SK-N-SH treated with all-trans-retinoic acid at 6 μM for 48 hours (cell line): ENCODE measurements around the gene FAM171A1.
"Not testable (repeated sequence)": the region's sequence is repeated elsewhere in the genome, so short reads cannot be mapped to it uniquely, and the experiment has no call there.

Experiments used
- ATAC-seq: fragments of 200-7000 bp; cut with Tn5 transposase; 3 replicates; pipeline ENCODE4 v1.9.1; 2020; ENCODE audit warnings: mild to moderate bottlenecking, moderate library complexity
- ARNTL ChIP-seq: fragments of 450-650 bp; formaldehyde crosslinking; IDR thresholded peaks from 2 replicates; pipeline ENCODE4 v1.5.0; 2020; ENCODE audit warnings: low read depth, mild to moderate bottlenecking, moderate library complexity, borderline replicate concordance
- CSDC2 ChIP-seq: fragments of 250-450 bp; sonication (Bioruptor Pico); IDR thresholded peaks from 2 replicates; pipeline ENCODE4 v1.5.0; 2020; ENCODE audit warnings: mild to moderate bottlenecking, moderate library complexity
- ESRRG ChIP-seq: fragments of 250-450 bp; sonication (Bioruptor Pico); IDR thresholded peaks from 2 replicates; pipeline ENCODE4 v1.6.1; 2021; ENCODE audit warnings: mild to moderate bottlenecking
- GLIS3 ChIP-seq: fragments of 250-450 bp; sonication (Bioruptor Pico); IDR thresholded peaks from 2 replicates; pipeline ENCODE4 v1.5.0; 2020; ENCODE audit warnings: mild to moderate bottlenecking, moderate library complexity
- ISL1 ChIP-seq: fragments of 250-450 bp; sonication (Bioruptor Pico); IDR thresholded peaks from 2 replicates; pipeline ENCODE4 v2.1.2; 2022; ENCODE audit warnings: mild to moderate bottlenecking, moderate library complexity
- OSR1 ChIP-seq: fragments of 250-450 bp; sonication (Bioruptor Pico); IDR thresholded peaks from 2 replicates; pipeline ENCODE4 v1.8.0; 2022; ENCODE audit warnings: moderate library complexity, mild to moderate bottlenecking, inconsistent platforms
- PPARA ChIP-seq: fragments of 250-450 bp; sonication (Bioruptor Pico); IDR thresholded peaks from 2 replicates; pipeline ENCODE4 v1.5.0; 2020; ENCODE audit warnings: mild to moderate bottlenecking, borderline replicate concordance
- RARB ChIP-seq: fragments of 250-450 bp; sonication (Bioruptor Pico); IDR thresholded peaks from 2 replicates; pipeline ENCODE4 v1.8.0; 2021; ENCODE audit warnings: mild to moderate bottlenecking, moderate library complexity
- SNAI2 ChIP-seq: fragments of 250-450 bp; sonication (Bioruptor Pico); IDR thresholded peaks from 2 replicates; pipeline ENCODE4 v1.5.0; 2020; ENCODE audit warnings: mild to moderate bottlenecking, moderate library complexity
- TCF4 ChIP-seq: fragments of 250-450 bp; sonication (Bioruptor Pico); IDR thresholded peaks from 2 replicates; pipeline ENCODE4 v1.8.0; 2021; ENCODE audit warnings: mild to moderate bottlenecking, moderate library complexity, borderline replicate concordance
- ZC3H10 ChIP-seq: fragments of 250-450 bp; sonication (Bioruptor Pico); IDR thresholded peaks from 2 replicates; pipeline ENCODE4 v1.5.1; 2021; ENCODE audit warnings: mild to moderate bottlenecking, moderate library complexity
- ZFP3 ChIP-seq: fragments of 250-450 bp; sonication (Bioruptor Pico); IDR thresholded peaks from 2 replicates; pipeline ENCODE4 v1.5.0; 2020; ENCODE audit warnings: mild to moderate bottlenecking, moderate library complexity
- ZNF565 ChIP-seq: fragments of 450-650 bp; formaldehyde crosslinking; conservative IDR thresholded peaks from 2 replicates; pipeline ENCODE4 v1.5.0; 2020; ENCODE audit warnings: low read depth, mild to moderate bottlenecking, moderate library complexity
- ZNF70 ChIP-seq: fragments of 450-650 bp; formaldehyde crosslinking; IDR thresholded peaks from 2 replicates; pipeline ENCODE4 v1.5.0; 2020; ENCODE audit warnings: mild to moderate bottlenecking, moderate library complexity
- ZNF8 ChIP-seq: fragments of 450-650 bp; formaldehyde crosslinking; IDR thresholded peaks from 2 replicates; pipeline ENCODE4 v1.5.0; 2020; ENCODE audit warnings: mild to moderate bottlenecking, moderate library complexity
- TF ChIP-seq, protein P1 (sequence below): fragments of 250-450 bp; sonication (Bioruptor Pico); IDR thresholded peaks from 2 replicates; pipeline ENCODE4 v1.5.0; 2020; ENCODE audit warnings: mild to moderate bottlenecking, moderate library complexity
- TF ChIP-seq, protein P2 (sequence below): fragments of 250-450 bp; sonication (Bioruptor Pico); IDR thresholded peaks from 2 replicates; pipeline ENCODE4 v1.5.1; 2021; ENCODE audit warnings: mild to moderate bottlenecking, moderate library complexity
- TF ChIP-seq, protein P3 (sequence below): fragments of 250-450 bp; sonication (Bioruptor Pico); IDR thresholded peaks from 2 replicates; pipeline ENCODE4 v1.5.1; 2020; ENCODE audit warnings: low read depth, mild to moderate bottlenecking, moderate library complexity
- TF ChIP-seq, protein P4 (sequence below): fragments of 250-450 bp; sonication (Bioruptor Pico); IDR thresholded peaks from 2 replicates; pipeline ENCODE4 v1.8.0; 2021; ENCODE audit warnings: low read depth, mild to moderate bottlenecking, moderate library complexity, borderline replicate concordance
- TF ChIP-seq, protein P5 (sequence below): fragments of 250-450 bp; sonication (Bioruptor Pico); IDR thresholded peaks from 2 replicates; pipeline ENCODE4 v1.8.0; 2020; ENCODE audit warnings: mild to moderate bottlenecking, moderate library complexity, borderline replicate concordance

Gene FAM171A1

DNA sequence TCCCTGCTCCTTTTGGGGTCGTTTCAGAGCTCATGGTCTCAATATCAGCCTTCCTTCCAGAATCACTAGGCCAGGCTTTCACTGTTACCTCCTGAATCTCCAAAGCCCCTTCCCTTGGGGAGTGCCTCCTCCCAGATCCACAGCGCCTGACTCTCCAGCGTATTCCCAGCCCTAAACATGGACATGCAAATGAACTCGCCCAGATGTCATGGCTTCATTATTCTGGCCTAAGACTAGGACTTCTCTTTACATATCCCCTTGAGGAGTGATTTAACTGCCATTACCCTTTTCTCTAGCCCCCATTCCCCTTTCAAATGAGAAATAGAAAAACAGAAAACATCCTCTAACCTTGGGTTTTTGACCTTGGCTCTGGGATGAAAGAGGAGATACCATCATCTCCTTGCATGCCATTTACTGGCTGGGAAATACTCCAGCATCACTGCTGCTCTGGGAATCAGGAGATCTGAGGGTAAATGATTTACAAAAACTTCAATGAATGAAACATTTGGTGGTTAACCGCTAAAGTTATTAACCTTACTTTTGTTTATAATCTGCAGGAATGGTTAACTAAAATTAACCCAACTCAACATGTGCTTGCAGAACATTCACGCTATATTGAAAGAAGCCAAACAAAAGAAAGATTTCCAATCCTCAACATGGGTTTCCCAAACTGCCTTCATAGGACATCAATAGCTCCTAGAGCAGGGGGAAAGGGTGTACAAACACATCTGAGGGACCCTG is 37.0 kb downstream of the FAM171A1 start:
- ATAC-seq, result no peak
- TF ChIP-seq RARB (CRISPR knock-in tag) (no peak), PPARA (CRISPR knock-in tag) (no peak), TCF4 (CRISPR knock-in tag) (no peak), GLIS3 (CRISPR knock-in tag) (no peak), ZNF8 (CRISPR knock-in tag) (no peak), ZC3H10 (no peak), ESRRG (CRISPR knock-in tag) (no peak), ZNF70 (CRISPR knock-in tag) (no peak), ISL1 (CRISPR knock-in tag) (no peak), OSR1 (CRISPR knock-in tag) (no peak), ZNF565 (CRISPR knock-in tag) (no peak), CSDC2 (CRISPR knock-in tag) (no peak)
- TF ChIP-seq, protein P1, sequence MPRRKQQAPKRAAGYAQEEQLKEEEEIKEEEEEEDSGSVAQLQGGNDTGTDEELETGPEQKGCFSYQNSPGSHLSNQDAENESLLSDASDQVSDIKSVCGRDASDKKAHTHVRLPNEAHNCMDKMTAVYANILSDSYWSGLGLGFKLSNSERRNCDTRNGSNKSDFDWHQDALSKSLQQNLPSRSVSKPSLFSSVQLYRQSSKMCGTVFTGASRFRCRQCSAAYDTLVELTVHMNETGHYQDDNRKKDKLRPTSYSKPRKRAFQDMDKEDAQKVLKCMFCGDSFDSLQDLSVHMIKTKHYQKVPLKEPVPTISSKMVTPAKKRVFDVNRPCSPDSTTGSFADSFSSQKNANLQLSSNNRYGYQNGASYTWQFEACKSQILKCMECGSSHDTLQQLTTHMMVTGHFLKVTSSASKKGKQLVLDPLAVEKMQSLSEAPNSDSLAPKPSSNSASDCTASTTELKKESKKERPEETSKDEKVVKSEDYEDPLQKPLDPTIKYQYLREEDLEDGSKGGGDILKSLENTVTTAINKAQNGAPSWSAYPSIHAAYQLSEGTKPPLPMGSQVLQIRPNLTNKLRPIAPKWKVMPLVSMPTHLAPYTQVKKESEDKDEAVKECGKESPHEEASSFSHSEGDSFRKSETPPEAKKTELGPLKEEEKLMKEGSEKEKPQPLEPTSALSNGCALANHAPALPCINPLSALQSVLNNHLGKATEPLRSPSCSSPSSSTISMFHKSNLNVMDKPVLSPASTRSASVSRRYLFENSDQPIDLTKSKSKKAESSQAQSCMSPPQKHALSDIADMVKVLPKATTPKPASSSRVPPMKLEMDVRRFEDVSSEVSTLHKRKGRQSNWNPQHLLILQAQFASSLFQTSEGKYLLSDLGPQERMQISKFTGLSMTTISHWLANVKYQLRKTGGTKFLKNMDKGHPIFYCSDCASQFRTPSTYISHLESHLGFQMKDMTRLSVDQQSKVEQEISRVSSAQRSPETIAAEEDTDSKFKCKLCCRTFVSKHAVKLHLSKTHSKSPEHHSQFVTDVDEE (CRISPR knock-in tag), result no peak
- TF ChIP-seq, protein P2, sequence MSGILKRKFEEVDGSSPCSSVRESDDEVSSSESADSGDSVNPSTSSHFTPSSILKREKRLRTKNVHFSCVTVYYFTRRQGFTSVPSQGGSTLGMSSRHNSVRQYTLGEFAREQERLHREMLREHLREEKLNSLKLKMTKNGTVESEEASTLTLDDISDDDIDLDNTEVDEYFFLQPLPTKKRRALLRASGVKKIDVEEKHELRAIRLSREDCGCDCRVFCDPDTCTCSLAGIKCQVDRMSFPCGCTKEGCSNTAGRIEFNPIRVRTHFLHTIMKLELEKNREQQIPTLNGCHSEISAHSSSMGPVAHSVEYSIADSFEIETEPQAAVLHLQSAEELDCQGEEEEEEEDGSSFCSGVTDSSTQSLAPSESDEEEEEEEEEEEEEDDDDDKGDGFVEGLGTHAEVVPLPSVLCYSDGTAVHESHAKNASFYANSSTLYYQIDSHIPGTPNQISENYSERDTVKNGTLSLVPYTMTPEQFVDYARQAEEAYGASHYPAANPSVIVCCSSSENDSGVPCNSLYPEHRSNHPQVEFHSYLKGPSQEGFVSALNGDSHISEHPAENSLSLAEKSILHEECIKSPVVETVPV, result no peak
- TF ChIP-seq, protein P3, sequence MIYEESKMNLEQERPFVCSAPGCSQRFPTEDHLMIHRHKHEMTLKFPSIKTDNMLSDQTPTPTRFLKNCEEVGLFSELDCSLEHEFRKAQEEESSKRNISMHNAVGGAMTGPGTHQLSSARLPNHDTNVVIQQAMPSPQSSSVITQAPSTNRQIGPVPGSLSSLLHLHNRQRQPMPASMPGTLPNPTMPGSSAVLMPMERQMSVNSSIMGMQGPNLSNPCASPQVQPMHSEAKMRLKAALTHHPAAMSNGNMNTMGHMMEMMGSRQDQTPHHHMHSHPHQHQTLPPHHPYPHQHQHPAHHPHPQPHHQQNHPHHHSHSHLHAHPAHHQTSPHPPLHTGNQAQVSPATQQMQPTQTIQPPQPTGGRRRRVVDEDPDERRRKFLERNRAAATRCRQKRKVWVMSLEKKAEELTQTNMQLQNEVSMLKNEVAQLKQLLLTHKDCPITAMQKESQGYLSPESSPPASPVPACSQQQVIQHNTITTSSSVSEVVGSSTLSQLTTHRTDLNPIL, result no peak
- TF ChIP-seq, protein P4, sequence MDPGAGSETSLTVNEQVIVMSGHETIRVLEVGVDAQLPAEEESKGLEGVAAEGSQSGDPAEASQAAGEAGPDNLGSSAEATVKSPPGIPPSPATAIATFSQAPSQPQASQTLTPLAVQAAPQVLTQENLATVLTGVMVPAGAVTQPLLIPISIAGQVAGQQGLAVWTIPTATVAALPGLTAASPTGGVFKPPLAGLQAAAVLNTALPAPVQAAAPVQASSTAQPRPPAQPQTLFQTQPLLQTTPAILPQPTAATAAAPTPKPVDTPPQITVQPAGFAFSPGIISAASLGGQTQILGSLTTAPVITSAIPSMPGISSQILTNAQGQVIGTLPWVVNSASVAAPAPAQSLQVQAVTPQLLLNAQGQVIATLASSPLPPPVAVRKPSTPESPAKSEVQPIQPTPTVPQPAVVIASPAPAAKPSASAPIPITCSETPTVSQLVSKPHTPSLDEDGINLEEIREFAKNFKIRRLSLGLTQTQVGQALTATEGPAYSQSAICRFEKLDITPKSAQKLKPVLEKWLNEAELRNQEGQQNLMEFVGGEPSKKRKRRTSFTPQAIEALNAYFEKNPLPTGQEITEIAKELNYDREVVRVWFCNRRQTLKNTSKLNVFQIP (CRISPR knock-in tag), result no peak
- TF ChIP-seq, protein P5, sequence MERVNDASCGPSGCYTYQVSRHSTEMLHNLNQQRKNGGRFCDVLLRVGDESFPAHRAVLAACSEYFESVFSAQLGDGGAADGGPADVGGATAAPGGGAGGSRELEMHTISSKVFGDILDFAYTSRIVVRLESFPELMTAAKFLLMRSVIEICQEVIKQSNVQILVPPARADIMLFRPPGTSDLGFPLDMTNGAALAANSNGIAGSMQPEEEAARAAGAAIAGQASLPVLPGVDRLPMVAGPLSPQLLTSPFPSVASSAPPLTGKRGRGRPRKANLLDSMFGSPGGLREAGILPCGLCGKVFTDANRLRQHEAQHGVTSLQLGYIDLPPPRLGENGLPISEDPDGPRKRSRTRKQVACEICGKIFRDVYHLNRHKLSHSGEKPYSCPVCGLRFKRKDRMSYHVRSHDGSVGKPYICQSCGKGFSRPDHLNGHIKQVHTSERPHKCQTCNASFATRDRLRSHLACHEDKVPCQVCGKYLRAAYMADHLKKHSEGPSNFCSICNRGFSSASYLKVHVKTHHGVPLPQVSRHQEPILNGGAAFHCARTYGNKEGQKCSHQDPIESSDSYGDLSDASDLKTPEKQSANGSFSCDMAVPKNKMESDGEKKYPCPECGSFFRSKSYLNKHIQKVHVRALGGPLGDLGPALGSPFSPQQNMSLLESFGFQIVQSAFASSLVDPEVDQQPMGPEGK (CRISPR knock-in tag), result no peak

DNA sequence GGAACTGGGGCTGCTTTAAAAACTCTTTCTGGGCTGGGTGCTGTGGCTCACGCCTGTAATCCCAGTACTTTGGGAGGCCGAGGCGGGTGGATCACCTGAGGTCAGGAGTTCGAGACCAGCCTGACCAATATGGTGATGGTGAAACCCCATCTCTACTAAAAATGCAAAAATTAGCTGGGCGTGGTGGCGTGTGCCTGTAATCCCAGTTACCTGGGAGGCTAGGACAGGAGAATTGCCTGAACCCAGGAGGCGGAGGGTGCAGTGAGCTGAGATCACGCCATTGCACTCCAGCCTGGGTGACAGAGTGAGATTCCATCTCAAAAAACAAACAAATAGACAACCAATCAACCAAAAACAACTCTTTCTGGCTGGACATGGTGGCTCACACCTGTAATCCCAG is 37.9 kb downstream of the FAM171A1 start:
- not testable (repeated sequence) for ATAC-seq

DNA sequence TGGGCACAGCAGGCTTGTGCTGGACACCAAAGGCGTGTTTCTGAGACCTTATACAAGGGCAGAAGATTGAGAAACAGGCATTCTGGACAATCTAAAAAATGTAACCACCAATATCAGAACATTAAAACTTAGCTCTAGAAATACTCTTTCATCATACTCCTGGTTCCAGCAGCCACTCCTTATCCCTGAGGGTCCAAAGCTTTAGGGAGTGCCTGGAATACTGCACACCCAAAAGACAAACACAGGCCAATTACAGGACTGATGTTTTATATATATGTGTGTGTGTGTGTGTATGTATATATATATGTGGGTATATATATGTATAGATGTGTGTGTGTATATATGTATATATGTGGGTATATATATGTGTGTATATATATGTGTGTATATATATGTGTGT is 39.6 kb downstream of the FAM171A1 start:
- no peak for ATAC-seq
- TF ChIP-seq SNAI2, result no peak
- TF ChIP-seq, protein P4 (CRISPR knock-in tag), result no peak
- TF ChIP-seq ARNTL (CRISPR knock-in tag), result no peak
- no peak for TF ChIP-seq PPARA (CRISPR knock-in tag)
- TF ChIP-seq ZFP3 (CRISPR knock-in tag), result no peak
- no peak for TF ChIP-seq OSR1 (CRISPR knock-in tag)
- TF ChIP-seq, protein P5 (CRISPR knock-in tag), result no peak
